Stimulated activated CD8-positive, alpha-beta memory T cell treated with anti-CD3 and anti-CD28 coated beads, Interleukin-12 subunit alpha, Interleukin-12 subunit beta, amount 100 ng/mL, for 1 hour (primary cell): ENCODE measurements around the gene LMBR1.
A peak's percentile ranks its signal among the peaks of the same experiment; 100 is the strongest.
"Not testable (repeated sequence)": the region's sequence is repeated elsewhere in the genome, so short reads cannot be mapped to it uniquely, and the experiment has no call there.

Experiments used
- DNase-seq: peaks from one replicate; pipeline ENCODE4 v3.0.0-alpha.2; 2020; ENCODE audit warnings: low read depth

Gene LMBR1

DNA sequence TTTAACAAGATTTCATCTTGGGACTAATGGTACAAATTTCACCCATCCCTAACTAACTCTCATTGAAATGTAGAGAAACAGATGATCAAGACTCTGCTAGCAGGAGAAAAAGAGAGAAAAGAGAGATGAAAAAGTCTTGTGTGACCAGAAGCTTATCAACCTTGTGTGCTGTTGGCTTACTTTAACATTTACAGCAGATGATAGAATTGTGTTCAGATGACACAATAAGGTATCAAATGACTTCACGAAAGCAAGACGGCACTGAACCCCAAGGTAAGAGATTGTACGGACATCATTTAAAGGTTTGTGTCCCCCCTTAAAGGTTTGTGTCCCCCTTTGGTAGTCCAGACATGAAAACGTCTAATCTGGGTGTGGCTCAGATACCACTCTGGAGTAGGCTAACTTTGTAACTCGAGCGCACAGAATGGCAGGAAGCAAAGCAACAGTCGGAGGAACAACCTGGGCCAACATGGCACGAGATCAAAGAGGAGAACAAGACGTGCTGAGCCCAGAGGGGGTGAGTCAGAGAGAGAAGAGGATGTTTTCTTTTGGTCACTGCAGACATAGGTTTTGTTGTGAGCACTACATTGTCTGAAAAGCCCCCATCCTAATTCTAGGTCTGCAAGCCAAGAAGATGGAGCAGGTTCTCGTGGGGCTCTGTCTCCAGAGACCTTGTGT is 10.4 kb upstream of the LMBR1 start:
- DNase-seq = peak; percentile 20

GRCh38 chr7:156900093-156900492 is 7.1 kb upstream of the LMBR1 start:
- DNase-seq = not testable (repeated sequence)

DNA sequence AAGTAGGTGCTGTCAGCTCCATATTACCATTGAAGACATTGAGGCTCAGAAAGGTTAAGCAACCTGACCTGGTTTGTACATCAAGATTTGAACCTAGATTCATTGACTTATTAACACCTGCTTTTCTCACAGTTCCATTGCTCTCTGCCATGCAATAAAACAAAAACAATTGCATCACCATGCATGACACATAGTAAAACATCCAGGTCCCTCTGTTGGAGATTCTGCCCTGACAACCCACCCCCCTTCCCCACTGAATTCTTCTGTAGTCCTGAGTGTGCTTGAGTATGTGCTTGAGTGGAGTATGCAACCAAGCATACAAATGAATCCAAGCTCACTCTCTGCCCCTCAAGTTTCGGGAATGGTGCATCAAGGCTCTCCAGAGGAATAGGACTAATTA is 6.0 kb upstream of the LMBR1 start:
- no peak for DNase-seq

GRCh38 chr7:156897673-156898072 is 4.7 kb upstream of the LMBR1 start:
- no peak for DNase-seq

DNA sequence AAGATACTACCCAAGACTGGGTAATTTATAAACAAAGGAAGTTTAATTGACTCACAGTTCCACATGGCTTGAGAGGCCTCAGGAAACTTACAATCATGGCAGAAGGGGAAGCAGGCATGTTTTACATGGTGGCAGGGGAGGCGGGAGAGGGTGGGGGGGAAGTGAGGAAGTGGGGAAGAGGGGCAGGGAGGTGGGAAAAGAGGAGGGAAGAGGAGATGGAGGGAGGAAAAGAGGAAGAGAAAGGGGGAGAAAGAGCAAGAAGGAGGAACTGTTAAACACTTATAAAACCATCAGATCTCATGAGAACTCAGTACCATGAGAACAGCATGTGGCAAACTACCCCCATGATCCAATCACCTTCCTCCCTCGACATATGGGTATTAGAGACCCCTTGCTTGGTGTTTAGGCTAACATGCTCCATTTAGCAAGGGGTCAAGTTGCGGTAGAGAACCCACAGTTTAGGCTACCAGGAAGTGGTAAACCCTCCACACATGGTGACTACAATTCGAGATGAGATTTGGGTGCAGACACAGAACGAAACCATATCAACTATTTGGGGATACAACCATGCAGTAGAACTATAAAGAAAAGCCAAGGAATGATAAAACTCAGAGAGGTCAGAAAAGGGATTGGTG is 3.5 kb upstream of the LMBR1 start:
- DNase-seq = no peak

DNA sequence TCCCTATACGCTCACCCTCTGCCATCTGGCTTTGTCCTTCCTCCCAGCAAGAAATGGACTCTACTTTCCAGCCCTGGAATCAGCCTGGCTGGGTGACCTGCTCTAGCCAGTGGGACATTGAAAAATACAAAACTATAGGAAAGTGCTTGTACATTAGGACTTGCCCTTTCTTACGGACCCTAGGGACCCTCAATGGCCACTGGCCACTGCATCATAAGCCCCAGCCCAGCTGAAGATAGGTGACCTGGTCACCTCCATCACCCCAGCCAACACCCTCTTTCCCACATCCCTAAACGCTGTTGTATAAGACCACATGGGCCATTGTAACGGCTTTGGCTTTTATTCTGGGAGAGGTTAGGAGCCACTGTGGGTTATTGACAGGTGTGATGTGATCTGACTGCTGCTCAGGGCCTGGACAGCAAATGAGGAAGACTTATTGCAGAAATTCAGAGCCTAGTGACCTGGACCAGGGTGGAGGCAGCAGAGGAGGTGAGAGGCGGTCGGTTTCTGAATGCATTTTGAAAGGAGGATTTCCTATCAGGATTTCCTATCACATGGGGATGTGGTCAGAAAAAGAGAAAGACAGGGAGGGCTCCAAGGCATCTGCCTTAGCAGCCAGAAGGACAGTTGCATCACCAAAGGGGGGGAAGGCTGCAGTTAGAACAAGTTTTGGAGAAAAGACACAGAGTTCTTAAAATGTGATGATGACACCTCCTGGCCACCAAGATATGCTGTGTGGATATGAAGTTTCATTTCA is 2.2 kb upstream of the LMBR1 start:
- no peak for DNase-seq

DNA sequence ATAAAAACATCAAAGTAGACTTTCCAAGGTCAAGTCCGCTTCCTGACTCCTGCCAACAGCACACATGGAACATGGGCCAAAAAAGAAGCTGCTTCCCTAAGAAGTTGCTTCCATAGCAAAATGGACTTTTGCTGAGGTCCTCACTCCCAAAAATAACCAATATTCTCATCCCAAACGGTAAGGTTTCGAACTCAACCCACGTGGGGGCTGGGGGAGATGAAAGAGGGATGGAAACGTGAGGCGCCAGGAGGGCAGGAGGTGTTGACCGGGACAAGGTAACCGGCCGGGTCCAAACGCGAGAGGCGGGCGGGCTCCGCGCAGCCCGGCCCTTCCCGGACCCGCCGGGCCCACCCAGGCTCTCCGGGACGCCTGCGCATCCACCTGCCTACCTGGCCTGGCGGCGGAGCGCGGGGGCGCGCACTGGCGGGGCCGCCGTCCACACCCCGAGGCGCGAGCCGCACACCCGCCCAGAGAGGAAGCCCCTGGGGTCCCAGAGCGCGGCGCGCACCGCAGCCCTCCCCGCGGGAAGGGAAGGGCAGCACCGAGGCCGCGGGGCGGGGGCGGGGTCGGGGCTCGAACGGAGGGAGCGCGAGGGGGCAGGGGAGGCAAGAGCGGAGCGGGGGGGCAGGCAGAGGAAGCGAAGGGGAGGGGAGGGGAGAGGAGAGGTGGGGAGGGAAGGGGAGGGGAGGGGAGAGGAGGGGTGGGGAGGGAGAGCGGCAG is 742 bp downstream of the LMBR1 start:
- DNase-seq = peak; percentile 33

GRCh38 chr7:156889746-156890145 is 3.2 kb downstream of the LMBR1 start:
- no peak for DNase-seq

GRCh38 chr7:156889089-156889488 is 3.9 kb downstream of the LMBR1 start:
- no peak for DNase-seq

DNA sequence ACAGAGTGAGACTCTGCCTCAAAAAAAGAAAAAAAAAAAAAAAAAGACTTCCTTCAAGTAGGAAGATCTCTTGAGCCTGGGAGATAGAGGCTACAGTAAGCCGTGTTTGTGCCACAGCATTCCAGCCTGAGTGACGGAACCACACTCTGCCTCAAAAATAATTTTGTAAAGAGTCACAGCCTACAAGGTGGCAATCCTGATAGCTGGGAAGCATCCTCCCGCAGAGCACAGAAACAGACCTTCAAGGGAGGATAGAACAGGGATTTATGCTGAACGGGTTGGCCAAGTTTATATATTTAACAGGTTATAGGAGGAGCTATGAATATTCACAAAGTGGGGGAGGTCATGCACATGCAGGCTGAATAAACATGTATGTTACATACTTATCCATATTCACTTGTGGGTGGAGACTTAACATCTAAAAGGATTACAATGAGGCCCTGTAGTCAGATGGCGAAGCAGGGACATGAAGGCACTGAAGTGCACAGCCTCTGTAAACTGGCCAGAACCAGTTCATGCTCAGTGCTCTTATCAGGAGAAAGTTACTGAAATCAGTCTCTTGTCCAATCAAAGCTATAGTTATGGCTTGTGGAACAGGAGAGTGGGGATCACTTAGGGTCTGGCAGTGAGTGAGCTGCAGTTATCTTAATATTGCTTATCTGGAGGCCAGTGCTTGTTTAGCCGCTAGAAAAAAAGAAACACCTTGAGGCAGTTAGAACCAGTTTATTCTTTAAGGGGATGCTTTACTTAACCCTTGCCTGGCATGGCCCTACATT is 6.8 kb downstream of the LMBR1 start:
- no peak for DNase-seq

DNA sequence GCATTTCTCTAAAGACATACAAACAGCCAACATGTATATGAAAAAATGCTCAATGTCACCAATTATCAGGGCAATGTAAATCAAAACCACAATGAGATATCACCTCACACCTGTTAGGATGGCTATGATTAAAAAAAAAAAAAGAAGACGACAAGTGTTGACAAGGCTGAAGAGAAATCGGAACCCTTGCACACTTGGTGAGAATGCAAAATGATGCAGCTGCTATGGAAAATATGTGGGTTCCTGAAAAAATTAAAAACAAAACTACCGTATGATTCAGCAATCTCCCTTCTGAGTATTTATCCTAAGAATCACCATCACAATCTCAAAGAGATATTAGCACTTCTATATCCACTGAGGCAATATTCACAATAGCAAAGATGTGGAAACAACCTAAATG is 11.3 kb downstream of the LMBR1 start:
- DNase-seq = no peak

GRCh38 chr7:156875766-156876165 is 17.2 kb downstream of the LMBR1 start:
- no peak for DNase-seq

DNA sequence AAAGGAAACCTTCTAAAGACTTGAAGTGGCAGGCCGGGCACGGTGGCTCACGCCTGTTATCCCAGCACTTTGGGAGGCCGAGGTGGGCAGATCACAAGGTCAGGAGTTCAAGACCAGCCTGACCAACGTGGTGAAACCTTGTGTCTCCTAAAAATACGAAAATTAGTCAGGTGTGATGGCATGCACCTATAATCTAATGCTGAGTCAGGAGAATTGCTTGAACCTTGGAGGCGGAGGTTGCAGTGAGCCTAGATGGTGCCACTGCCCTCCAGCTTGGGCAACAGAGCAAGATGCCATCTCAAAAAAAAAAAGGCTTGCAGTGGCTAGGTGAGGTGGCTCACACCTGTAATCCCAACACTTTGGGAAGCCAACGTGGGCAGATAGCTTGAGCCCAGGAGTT is 24.6 kb downstream of the LMBR1 start:
- not testable (repeated sequence) for DNase-seq

GRCh38 chr7:156865493-156865892 is 27.5 kb downstream of the LMBR1 start:
- no peak for DNase-seq

DNA sequence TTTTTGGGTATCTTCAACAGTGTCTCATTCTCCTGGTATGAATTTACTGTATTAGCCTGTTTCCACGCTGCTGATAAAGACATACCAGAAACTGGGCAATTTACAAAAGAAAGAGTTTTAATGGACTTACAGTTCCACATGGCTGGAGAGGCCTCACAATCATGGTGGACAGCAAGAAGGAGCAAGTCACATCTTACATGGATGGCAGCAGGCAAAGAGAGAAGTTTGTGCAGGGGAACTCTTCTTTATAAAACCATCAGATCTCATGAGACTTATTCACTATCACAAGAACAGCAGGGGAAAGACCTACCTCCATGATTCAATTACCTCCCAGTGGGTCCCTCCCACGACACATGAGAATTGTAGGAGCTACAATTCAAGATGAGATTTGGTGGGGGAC is 31.0 kb downstream of the LMBR1 start:
- DNase-seq = not testable (repeated sequence)

GRCh38 chr7:156861212-156861611 is 31.8 kb downstream of the LMBR1 start:
- no peak for DNase-seq

DNA sequence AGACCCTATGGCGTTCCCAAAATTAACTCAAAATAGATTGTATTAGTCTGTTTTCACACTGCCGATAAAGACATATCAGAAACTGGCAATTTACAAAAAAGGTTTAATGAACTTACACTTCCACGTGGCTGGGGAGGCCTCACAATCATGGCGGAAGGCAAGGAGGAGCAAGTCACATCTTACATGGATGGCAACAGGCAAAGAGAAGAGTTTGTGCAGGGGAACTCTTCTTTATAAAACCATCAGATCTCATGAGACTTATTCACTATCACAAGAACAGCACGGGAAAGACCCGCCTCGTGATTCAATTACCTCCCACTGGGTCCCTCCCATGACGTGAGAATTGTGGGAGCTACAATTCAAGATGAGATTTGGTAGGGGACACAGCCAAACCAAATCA is 32.9 kb downstream of the LMBR1 start:
- DNase-seq = not testable (repeated sequence)

DNA sequence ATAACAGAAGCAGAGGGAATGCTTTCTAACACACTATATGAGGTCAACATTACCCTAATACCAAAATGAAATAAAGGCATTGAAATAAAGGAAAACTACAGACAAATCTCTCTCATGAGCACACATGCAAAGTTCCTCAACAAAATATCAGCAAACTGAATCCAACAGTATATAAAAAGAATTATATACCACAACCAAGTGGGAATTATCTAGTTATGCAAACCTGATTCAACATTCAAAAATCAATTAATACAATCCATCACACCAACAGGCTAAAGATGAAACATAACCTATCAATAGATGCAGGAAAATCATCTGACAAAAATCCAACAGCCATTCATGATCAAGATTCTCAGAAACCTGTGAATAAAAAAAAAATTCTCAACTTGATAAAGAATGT is 34.5 kb downstream of the LMBR1 start:
- DNase-seq = no peak

DNA sequence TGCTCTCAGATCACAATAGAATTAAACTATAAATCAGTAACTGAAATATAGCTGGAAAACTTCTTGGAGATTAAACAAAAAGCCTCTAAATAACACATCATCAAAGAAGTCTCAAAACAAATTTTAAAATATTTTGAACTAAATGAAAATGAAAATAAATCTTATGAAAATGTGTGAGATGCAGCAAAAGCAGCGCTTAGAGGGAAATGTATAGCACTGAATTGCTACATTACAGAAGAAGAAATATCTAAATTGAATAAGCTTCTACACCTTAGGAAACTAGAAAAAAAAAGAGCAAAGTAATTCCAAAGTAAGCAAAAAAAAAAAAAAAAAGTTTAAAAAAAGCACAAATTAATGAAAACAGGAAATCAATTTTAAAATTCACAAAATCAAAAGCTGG is 35.2 kb downstream of the LMBR1 start:
- no peak for DNase-seq

GRCh38 chr7:156854654-156855053 is 38.3 kb downstream of the LMBR1 start:
- no peak for DNase-seq

- no peak for DNase-seq
Observed at GRCh38 chr7:156848979-156849378, 44.0 kb downstream of the LMBR1 start.
